ENCODE data around the gene MESD. TPM values are rescaled to one million over a fixed set of nuclear protein-coding genes. Genes with fewer than 3 reads are reported as not detected.

MESD gene
- total and polyA plus RNA-seq, 2 of the 4 experiments (the other 2 are of a cell fraction), result 10.0 to 14.0 TPM

DNA sequence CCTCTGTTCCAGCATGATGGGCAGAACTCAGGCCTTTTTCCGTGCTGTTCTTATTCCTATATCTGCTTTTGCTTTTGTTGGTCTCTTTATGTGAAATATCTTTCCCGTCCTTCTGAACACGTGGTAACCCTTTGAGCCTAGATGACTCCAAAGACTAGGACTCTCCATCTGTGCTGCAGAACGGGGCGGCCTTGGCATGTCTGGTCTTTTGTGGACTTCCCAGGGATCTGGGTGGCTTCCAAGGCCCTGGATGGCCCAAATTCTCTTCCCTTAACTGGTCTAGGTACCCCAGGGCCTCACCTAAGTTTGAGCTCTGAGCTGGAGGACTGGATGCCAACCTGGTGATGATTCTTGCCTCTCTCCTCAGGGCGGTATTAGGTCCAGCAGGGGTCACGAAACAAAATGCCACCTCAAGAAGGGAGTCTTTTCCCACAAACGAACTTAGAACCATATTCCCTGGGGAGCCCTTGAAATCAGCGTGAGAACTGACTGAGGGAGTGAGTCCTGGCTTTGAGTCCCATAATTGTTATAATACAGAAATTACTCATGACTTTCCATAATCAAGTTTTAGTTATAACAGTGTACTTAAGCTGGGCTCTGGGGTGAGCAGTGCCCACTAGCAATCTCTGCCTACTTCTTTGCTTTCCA, 25.0 kb upstream of the MESD start:
- Histone ChIP-seq H3K18ac (ENCODE audit: low read depth, low read length) (no peak overlapping the region), H4K20me1 (ENCODE audit: insufficient read depth, low read length) (no peaks in the 10 kb centered on the region), H4K5ac (ENCODE audit: low read depth, low read length) (no peak overlapping the region), H3K4me2 (ENCODE audit: low read depth, low read length) (no peak overlapping the region), H3K4me1 (ENCODE audit: control insufficient read depth, insufficient read depth, low read length) (no peaks in the 10 kb centered on the region), H3K79me1 (ENCODE audit: low read depth in 1 of 2, low read length in 2 of 2) (peaks cover 0 to 26% of the 10 kb centered on the region in 2 experiments; a peak in 3 of 4 replicates), H3K36me3 (ENCODE audit: control insufficient read depth, insufficient read depth, low read length) (no peaks in the 10 kb centered on the region), H3K23ac (ENCODE audit: low read depth, low read length) (no peak overlapping the region), H3K27ac (ENCODE audit: insufficient read depth, low read length) (no peak overlapping the region), H2BK120ac (ENCODE audit: low read depth, low read length) (no peak overlapping the region), H2AK5ac (ENCODE audit: low read depth, low read length) (no peak overlapping the region), H3K9ac (ENCODE audit: low read depth, low read length) (no peak overlapping the region), H2AK9ac (replicated peaks; ENCODE audit: low read depth, low read length, poor library complexity) (no peak overlapping the region), H3K56ac (ENCODE audit: extremely low read depth, insufficient read depth, low read length) (no peak overlapping the region), H3K9me1 (ENCODE audit: insufficient read depth, low read length) (no peaks in the 10 kb centered on the region; the same call in 1 of the 2 replicates), H3K4me3 (ENCODE audit: insufficient read depth, low read depth, low read length) (no peak overlapping the region), H2BK20ac (ENCODE audit: low read depth, low read length) (no peak overlapping the region), H2BK5ac (ENCODE audit: low read depth, low read length, poor library complexity, severe bottlenecking) (no peak overlapping the region), H2AFZ (replicated peaks; ENCODE audit: low read length, poor library complexity) (no peak overlapping the region), H2BK15ac (ENCODE audit: low read depth, low read length) (no peak overlapping the region), H3K4ac (ENCODE audit: low read depth, low read length) (no peak overlapping the region), H3K27me3 (ENCODE audit: control insufficient read depth, insufficient read depth, low read length) (no peaks in the 10 kb centered on the region), H4K8ac (ENCODE audit: low read depth in 2 of 2, low read length in 2 of 2) (no peak overlapping the region), H3K14ac (replicated peaks; ENCODE audit: low read depth, low read length) (no peak overlapping the region), H3K9me3 (ENCODE audit: control insufficient read depth, insufficient read depth, low read length) (no peaks in the 10 kb centered on the region), H4K91ac (ENCODE audit: insufficient read depth, low read depth, low read length) (no peak overlapping the region)
- ChIA-PET POLR2A (ENCODE audit: unreplicated experiment) (no interaction called here), CTCF (no interaction called here)
- DNase-seq, result no peak
- intact Hi-C loops (cut with micrococcal nuclease), result no loop called here
- no TSS peak for BruUV-seq (replicated peaks)
- in situ Hi-C loops (cut with MboI; ENCODE audit: low sequenced_read_pairs), result no loop called here
- TF ChIP-seq MAFK (IDR thresholded peaks at IDR 0.05; ENCODE audit: low read depth, low read length) (no peak), CEBPB (IDR thresholded peaks at IDR 0.05; ENCODE audit: low read depth, low read length) (no peak), NFE2L2 (IDR thresholded peaks at IDR 0.05; ENCODE audit: low read depth, low read length) (no peak)
- TF ChIP-seq, protein P1, sequence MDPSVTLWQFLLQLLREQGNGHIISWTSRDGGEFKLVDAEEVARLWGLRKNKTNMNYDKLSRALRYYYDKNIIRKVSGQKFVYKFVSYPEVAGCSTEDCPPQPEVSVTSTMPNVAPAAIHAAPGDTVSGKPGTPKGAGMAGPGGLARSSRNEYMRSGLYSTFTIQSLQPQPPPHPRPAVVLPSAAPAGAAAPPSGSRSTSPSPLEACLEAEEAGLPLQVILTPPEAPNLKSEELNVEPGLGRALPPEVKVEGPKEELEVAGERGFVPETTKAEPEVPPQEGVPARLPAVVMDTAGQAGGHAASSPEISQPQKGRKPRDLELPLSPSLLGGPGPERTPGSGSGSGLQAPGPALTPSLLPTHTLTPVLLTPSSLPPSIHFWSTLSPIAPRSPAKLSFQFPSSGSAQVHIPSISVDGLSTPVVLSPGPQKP (IDR thresholded peaks at IDR 0.05; ENCODE audit: borderline replicate concordance, low read depth, low read length), result no peak
- 100% methylated on average over 2 of the region's 9 CpGs; no CpG with 5 or more reads in 1 of the 2 experiments for WGBS, 2 experiments (ENCODE audit: extremely low coverage in 2 of 2, insufficient read length in 1 of 2)
- ATAC-seq (ENCODE audit: low read depth), result no peak
- dilution Hi-C loops (cut with HindIII; ENCODE audit: low sequenced_read_pairs, unreplicated experiment), result no loop called here

Measured in IMR-90 (cell line).